NT2/D1 (cell line): ENCODE measurements around the gene PTPRG.

Experiments used
- YY1 ChIP-seq: IDR thresholded peaks from 2 replicates; pipeline ENCODE4 v1.6.1; 2011; ENCODE audit not compliant: insufficient read length, insufficient read depth
- ZNF274 ChIP-seq: IDR thresholded peaks from 2 replicates; pipeline ENCODE4 v1.6.1; 2011; ENCODE audit warnings: mild to moderate bottlenecking, low read depth, low read length

DNA sequence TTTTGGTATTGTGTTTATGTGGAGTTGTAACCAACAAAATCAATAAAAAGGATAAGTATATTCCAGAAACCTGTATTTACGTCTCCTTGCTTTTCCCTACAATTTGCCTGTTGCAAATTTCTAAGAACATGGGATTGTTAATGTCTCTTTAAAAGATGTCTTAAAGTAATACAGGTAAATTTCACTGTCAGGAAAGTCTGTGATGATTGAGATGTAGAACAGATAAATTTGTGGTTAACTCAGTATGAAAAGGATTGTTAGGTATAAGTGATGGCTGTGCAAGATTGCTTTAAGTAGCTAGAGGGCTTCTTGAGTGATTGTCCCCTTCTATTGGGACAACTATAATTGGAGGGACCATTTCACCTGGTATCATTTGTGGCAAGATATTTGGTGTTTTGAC is 6.8 kb downstream of the PTPRG start:
- TF ChIP-seq YY1: no peak
- no peak for TF ChIP-seq ZNF274
